ENCODE results near the gene ZBTB7C. TPM values are rescaled to one million over a fixed set of nuclear protein-coding genes. Genes with fewer than 3 reads are reported as not detected.

Gene ZBTB7C
- total RNA-seq, 1 donor, result 0.09 TPM

DNA sequence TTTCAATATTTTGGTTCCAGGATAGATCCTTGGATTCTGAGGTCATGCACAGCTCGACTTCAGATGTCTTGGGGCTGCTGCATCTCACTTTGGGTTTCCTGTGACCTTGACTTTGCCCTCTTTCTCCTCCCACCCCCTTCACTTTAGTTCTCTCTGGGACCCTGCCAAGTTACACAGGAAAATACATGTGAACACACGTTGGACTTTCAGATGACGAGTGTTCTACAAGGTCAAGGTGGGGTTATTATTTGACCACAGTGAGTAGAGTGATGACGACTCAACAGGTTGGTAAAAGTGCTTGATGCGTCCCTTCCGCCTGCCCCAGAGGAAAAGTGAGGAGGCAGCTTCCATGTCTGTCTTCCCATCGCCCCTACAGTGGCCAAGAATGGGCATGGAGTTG is 356.3 kb downstream of the ZBTB7C start:
- TF ChIP-seq CTCF (IDR thresholded peaks at IDR 0.05; ENCODE audit: insufficient read depth, low read length), result no peak
- no peak for DNase-seq (ENCODE audit: low read depth)
- H3K4me3 ChIP-seq (ENCODE audit: low read depth, low read length), result no peak overlapping the region

- no peak overlapping the region for H3K4me3 ChIP-seq (ENCODE audit: low read depth, low read length)
- no peak for TF ChIP-seq CTCF (IDR thresholded peaks at IDR 0.05; ENCODE audit: insufficient read depth, low read length)
- DNase-seq (ENCODE audit: low read depth), result no peak
Measured at GRCh38 chr18:48051945-48052840, 357.0 kb downstream of the ZBTB7C start.

DNA sequence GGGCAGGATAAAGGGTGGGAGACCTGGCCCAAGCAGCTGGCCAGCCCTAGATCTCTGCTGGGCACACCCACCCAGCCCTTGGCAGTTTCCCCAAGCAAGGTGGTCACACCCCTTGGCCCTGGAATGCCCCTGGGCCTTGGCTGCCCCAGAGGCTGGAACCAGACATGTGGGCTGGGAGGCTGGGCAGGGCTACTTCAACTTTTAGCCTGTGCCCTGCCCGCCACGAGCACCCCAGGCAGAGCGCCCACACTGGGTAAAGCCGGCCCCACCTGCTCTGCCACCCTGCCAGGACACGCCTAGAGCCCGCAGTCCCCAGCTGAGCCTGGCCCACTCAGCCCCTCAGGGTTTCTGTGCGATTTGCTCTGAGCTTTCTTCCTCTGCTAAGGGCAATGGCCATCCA is 359.0 kb downstream of the ZBTB7C start:
- H3K4me3 ChIP-seq (ENCODE audit: low read depth, low read length), result no peak overlapping the region
- no peak for TF ChIP-seq CTCF (IDR thresholded peaks at IDR 0.05; ENCODE audit: insufficient read depth, low read length)
- no peak for DNase-seq (ENCODE audit: low read depth)

DNA sequence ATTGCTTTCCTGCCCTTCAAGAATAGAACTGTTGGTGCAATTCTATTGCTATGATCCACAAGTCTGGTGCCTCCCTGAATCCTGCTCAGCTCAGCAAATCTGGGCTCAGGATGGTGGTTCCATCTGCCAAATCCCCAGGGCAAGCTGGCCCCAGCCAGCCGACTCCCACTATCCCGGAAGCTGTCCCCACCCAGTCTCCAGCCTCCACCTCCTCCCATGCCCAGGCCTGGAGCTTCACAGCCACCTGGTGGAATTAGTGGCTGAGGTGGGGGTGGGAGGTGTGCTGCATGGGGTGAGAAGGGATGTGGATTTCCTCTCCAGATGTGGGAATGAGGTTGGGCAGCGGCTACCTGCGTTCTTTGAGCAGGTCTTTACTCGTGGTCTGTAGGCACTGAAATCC is 359.4 kb downstream of the ZBTB7C start:
- DNase-seq (ENCODE audit: low read depth), result no peak
- no peak overlapping the region for H3K4me3 ChIP-seq (ENCODE audit: low read depth, low read length)
- TF ChIP-seq CTCF (IDR thresholded peaks at IDR 0.05; ENCODE audit: insufficient read depth, low read length), result no peak

- no peak for TF ChIP-seq CTCF (IDR thresholded peaks at IDR 0.05; ENCODE audit: insufficient read depth, low read length)
- no peak overlapping the region for H3K4me3 ChIP-seq (ENCODE audit: low read depth, low read length)
- no peak for DNase-seq (ENCODE audit: low read depth)
Measured at GRCh38 chr18:48048251-48048650, 360.9 kb downstream of the ZBTB7C start.

GRCh38 chr18:48046843-48047242 is 362.3 kb downstream of the ZBTB7C start:
- H3K4me3 ChIP-seq (ENCODE audit: low read depth, low read length), result no peak overlapping the region
- TF ChIP-seq CTCF (IDR thresholded peaks at IDR 0.05; ENCODE audit: insufficient read depth, low read length), result no peak
- no peak for DNase-seq (ENCODE audit: low read depth)
